ENCODE results near the gene RNF44.

The RNF44 gene

GRCh38 chr5:176535664-176536131 lies 1.5 kb downstream of the RNF44 start:
- no peak for DNase-seq (ENCODE audit: low read depth in 1 of 2, low spot score in 1 of 2)

- no peak for DNase-seq (ENCODE audit: low read depth in 1 of 2, low spot score in 1 of 2)
Observed at GRCh38 chr5:176535101-176535663, 2.0 kb downstream of the RNF44 start.

- DNase-seq (ENCODE audit: low read depth in 1 of 2, low spot score in 1 of 2), result no peak
Observed at GRCh38 chr5:176534640-176535039, 2.6 kb downstream of the RNF44 start.

GRCh38 chr5:176533894-176534611 lies 3.1 kb downstream of the RNF44 start:
- peak in 1 of 2 donors; percentile 32 for DNase-seq (ENCODE audit: low read depth in 1 of 2, low spot score in 1 of 2)

GRCh38 chr5:176533390-176533789 lies 3.8 kb downstream of the RNF44 start:
- no peak for DNase-seq (ENCODE audit: low read depth in 1 of 2, low spot score in 1 of 2)

- no peak for DNase-seq (ENCODE audit: low read depth in 1 of 2, low spot score in 1 of 2)
Observed at GRCh38 chr5:176532795-176533194, 4.4 kb downstream of the RNF44 start.

- no peak for DNase-seq (ENCODE audit: low read depth in 1 of 2, low spot score in 1 of 2)
Observed at GRCh38 chr5:176531902-176532493, 5.2 kb downstream of the RNF44 start.

GRCh38 chr5:176530983-176531901 lies 6.0 kb downstream of the RNF44 start:
- no peak for DNase-seq (ENCODE audit: low read depth in 1 of 2, low spot score in 1 of 2)

- DNase-seq (ENCODE audit: low read depth in 1 of 2, low spot score in 1 of 2), result no peak
Observed at GRCh38 chr5:176530393-176530982, 6.7 kb downstream of the RNF44 start.

- peak in 1 of 2 donors; percentile 34 for DNase-seq (ENCODE audit: low read depth in 1 of 2, low spot score in 1 of 2)
Observed at GRCh38 chr5:176529741-176530141, 7.5 kb downstream of the RNF44 start.

- no peak for DNase-seq (ENCODE audit: low read depth in 1 of 2, low spot score in 1 of 2)
Observed at GRCh38 chr5:176529116-176529740, 8.0 kb downstream of the RNF44 start.

GRCh38 chr5:176528761-176529115 lies 8.5 kb downstream of the RNF44 start:
- no peak for DNase-seq (ENCODE audit: low read depth in 1 of 2, low spot score in 1 of 2)

GRCh38 chr5:176528301-176528700 lies 8.9 kb downstream of the RNF44 start:
- DNase-seq (ENCODE audit: low read depth in 1 of 2, low spot score in 1 of 2), result no peak

GRCh38 chr5:176527246-176528222 lies 9.7 kb downstream of the RNF44 start:
- DNase-seq (ENCODE audit: low read depth in 1 of 2, low spot score in 1 of 2), result no peak

- DNase-seq (ENCODE audit: low read depth in 1 of 2, low spot score in 1 of 2), result no peak
Observed at GRCh38 chr5:176526462-176526861, 10.7 kb downstream of the RNF44 start.

GRCh38 chr5:176525677-176526076 lies 11.5 kb downstream of the RNF44 start:
- DNase-seq (ENCODE audit: low read depth in 1 of 2, low spot score in 1 of 2), result no peak

- DNase-seq (ENCODE audit: low read depth in 1 of 2, low spot score in 1 of 2), result no peak
Observed at GRCh38 chr5:176524987-176525386, 12.2 kb downstream of the RNF44 start.

GRCh38 chr5:176524138-176524537 lies 13.1 kb downstream of the RNF44 start:
- no peak for DNase-seq (ENCODE audit: low read depth in 1 of 2, low spot score in 1 of 2)

GRCh38 chr5:176521699-176522263 lies 15.4 kb downstream of the RNF44 start:
- no peak for DNase-seq (ENCODE audit: low read depth in 1 of 2, low spot score in 1 of 2)

Measured in activated T-helper 1 cell treated with anti-CD3 and anti-CD28 coated beads, Interleukin-2, amount 50 U/mL, for 16 hours (primary cell).